NCI-H2196 (cell line): Measurements from ENCODE around the gene PALS1.
"Not testable (repeated sequence)": the region's sequence is repeated elsewhere in the genome, so short reads cannot be mapped to it uniquely, and the experiment has no call there.

Source experiments
- DNase-seq: peaks from one replicate; lab custom pipeline; 2025; ENCODE audit not compliant: unreplicated experiment; lab: John Stamatoyannopoulos, UW

The PALS1 gene

GRCh38 chr14:67257906-67258305 is 16.7 kb downstream of the PALS1 start:
- no peak for DNase-seq

- DNase-seq, result no peak
Measured at GRCh38 chr14:67260965-67261364, 19.7 kb downstream of the PALS1 start.

DNA sequence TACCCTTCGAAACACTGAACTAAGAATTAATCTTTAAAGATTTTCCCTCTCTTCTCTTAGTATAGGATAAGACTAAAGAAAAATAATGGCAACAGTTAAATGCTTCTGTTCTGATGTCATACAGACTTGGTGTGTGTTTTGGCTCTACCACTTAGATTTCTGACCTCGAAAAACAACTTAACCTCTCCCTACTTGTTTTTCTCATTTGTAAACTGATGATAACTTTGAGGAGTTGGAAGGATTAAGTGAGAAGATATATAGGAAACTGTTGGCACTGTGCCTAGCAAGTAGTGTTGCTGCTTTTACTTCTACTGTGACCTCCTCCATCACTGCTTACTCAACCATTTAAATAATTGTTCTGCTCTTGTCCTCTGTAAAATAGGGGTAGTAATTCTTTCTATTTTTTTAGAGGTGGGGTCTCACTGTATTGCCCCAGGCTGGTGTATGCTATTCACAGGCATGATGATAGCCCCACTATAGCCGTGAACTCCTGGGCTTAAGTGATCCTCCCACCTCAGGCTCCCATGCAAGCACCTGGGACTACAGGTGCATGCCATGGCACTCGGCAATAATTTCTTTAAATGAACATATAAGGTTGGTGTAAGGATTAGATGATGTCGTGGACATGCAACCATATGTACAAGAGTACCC is 22.4 kb downstream of the PALS1 start:
- no peak for DNase-seq

DNA sequence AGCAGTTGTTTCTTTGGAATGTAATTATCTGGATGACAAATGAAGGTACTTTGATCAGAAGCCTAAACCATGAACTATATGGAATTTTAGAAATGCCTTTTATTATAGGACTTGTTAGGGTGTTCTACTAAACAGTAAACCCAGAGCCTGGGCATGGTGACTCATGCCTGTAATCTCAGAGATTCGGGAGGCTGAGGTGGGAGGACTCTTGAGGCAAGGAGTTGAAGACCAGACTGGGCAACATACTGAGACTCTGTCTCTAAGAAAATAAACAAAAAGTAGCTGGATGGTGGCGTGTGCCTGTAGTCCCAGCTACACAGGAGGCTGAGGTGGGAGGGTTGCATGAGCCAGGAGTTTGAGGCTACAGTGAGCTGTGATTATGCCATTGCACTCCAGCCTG is 23.9 kb downstream of the PALS1 start:
- DNase-seq, result no peak

DNA sequence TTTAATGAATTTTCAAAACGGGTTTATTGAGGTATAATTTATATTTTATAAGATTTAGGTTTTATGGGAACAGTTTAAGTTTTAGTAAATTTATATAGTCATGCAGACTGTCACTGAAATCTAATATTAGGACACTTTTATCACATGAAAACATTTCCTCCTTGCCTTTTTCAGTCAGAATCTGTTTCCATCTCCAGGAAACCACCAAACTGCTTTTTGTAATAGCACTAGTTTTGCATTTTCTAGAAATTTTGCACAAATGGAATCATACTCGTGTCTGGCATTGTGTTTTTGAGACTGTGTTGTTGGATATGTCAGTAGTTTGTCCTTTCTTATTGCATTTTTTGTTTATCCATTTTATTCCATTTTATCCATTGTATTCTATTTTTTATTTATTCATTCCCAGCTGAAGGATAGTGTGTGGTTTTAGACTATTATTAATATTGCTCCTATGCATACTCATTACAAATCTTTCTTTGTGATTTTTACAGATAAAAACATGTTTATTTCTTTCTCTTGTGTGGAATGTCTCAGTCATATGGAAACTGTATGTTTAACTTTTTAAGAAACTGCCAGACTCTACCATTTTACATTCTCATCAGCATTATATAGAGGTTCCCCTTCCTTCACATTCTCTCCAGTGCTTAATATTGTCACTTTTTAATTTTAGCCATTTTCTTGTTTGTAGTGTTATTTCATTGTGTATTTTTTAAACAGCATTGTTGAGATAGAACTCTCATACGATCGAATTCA is 26.5 kb downstream of the PALS1 start:
- DNase-seq, result no peak

GRCh38 chr14:67268426-67269150 is 27.4 kb downstream of the PALS1 start:
- DNase-seq, result no peak

- DNase-seq, result peak; percentile 6
Measured at GRCh38 chr14:67269298-67270060, 28.2 kb downstream of the PALS1 start.

- no peak for DNase-seq
Measured at GRCh38 chr14:67270145-67270753, 29.0 kb downstream of the PALS1 start.

- no peak for DNase-seq
Measured at GRCh38 chr14:67270933-67271332, 29.7 kb downstream of the PALS1 start.

- not testable (repeated sequence) for DNase-seq
Measured at GRCh38 chr14:67273281-67273680, 32.0 kb downstream of the PALS1 start.

DNA sequence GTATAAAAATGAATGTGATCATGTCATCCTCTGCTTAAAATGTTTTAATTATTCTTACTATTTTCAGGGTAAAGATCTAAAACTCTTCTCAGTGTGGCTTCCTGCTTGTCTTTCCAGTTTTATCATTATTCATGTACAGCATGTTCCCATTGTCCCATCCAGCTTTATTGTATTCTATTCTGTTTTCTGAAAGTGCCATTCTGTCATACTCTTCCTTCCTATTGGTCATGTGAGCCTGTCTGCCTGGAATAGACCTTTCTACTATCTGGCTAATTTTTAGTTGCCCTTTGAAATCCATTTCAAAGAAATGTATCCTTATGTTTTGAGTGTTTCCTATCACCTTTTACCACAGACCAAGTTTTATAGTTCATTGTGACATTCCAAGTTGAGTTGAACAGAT is 34.9 kb downstream of the PALS1 start:
- DNase-seq, result no peak

DNA sequence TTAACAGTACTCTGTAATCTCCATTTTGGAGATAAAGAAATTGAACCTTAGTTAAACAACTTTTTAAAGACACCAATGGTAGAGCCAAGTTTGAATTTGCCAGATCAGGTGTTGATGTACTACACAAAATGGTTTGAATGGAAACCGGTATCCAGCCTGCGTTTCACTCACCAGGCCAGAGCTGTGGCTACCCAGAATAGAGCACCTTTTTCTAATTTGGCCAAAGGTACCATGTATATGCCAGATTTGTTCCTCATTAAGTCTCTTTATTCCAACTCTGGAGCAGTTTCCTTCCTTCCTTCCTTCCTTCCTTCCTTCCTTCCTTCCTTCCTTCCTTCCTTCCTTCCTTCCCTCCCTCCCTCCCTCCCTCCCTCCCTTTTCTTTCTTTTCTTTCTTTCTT is 39.3 kb downstream of the PALS1 start:
- no peak for DNase-seq

DNA sequence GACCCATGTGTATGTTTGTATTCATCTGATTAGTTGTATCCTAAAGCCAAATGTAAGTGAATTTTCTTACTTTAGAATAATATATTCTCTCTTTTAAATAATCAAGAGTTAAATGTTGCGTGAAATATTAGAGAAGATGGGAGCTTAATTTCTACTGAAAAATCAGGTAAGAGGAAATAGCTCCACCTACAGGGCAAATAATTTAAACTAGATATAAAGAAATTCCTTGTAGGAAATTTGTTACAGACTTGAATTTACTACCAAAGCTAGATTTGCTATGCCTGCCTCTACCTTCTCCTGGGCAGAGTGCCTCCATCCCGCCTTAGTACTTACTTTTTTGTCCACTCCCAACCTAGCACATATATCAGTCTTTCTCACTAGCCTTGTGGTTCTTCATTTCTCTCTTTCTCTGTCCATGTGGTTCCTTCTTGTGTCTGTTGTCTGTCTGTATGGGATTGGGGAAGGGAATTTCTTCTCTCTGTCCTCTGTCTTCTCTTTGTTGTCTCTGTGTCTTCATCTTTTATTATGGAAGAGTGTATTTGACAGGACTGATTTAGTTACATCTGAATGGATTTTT is 44.7 kb downstream of the PALS1 start:
- DNase-seq, result peak; percentile 60
